Muscle of leg (tissue), 11 donors: ENCODE results near the gene NRXN3. TPM values are rescaled to one million over a fixed set of nuclear protein-coding genes. Genes with fewer than 3 reads are reported as not detected.
"Not testable (repeated sequence)": the region's sequence is repeated elsewhere in the genome, so short reads cannot be mapped to it uniquely, and the experiment has no call there.

Experiments
- DNase-seq: peaks from one replicate; pipeline ENCODE4 v3.0.0; 2013
- H3K27ac ChIP-seq: one replicate; pipeline ENCODE4 v1.5.1; 2013; ENCODE audit warnings: mild to moderate bottlenecking, low read length, control low read depth
- H3K27me3 ChIP-seq: one replicate; pipeline ENCODE4 v1.6.1; 2013; ENCODE audit warnings: low read length; ENCODE audit not compliant: control insufficient read depth, insufficient read depth
- H3K36me3 ChIP-seq: one replicate; pipeline ENCODE4 v1.6.1; 2013; ENCODE audit warnings: low read length; ENCODE audit not compliant: control insufficient read depth, insufficient read depth
- H3K4me1 ChIP-seq: one replicate; pipeline ENCODE4 v1.6.1; 2013; ENCODE audit warnings: low read length; ENCODE audit not compliant: control insufficient read depth, insufficient read depth
- H3K4me3 ChIP-seq: one replicate; pipeline ENCODE4 v1.5.1; 2013; ENCODE audit warnings: low read length, control low read depth
- H3K9me3 ChIP-seq: replicated peaks from 2 replicates; pipeline ENCODE4 v1.6.1; 2013; ENCODE audit warnings: low read depth, low read length; ENCODE audit not compliant: control insufficient read depth
- WGBS: methylation state at CpG from one replicate; pipeline ENCODE4 v1.1.5; 2013; ENCODE audit warnings: missing lambda C conversion rate; ENCODE audit not compliant: insufficient coverage; 5-methylcytosine and 5-hydroxymethylcytosine counted together
- polyA plus RNA-seq, 8 donors: library from polyadenylated mRNA; unstranded; fragments of 120-200 nt; gene quantifications; one replicate each; pipeline versions ENCODE4 v1.2.1 to v1.2.3, GENCODE V29; 2013; ENCODE audit warnings: inconsistent platforms in 1 of 8, low replicate concordance in 1 of 8; ENCODE audit not compliant: insufficient read length in 8 of 8, insufficient read depth in 1 of 8
- total RNA-seq: library from RNA; stranded (reverse); fragments of 120-200 nt; gene quantifications from one replicate; pipeline ENCODE4 v1.2.4, GENCODE V29; 2013

Gene NRXN3
- total and polyA plus RNA-seq, 9 donors, result 0.49 to 1.9 (median 0.69) TPM

- Histone ChIP-seq H3K4me3 (no peak overlapping the region), H3K9me3 (no peaks in the 10 kb centered on the region), H3K27me3 (no peaks in the 10 kb centered on the region), H3K36me3 (no peaks in the 10 kb centered on the region), H3K27ac (no peak overlapping the region), H3K4me1 (no peaks in the 10 kb centered on the region)
- DNase-seq, result peak; percentile 32
- no CpG with 5 or more reads among the region's 8 CpGs for WGBS
These were observed 841.1 kb downstream of the NRXN3 start for GRCh38 chr14:79011091-79011919.

GRCh38 chr14:79011920-79012204 is 841.7 kb downstream of the NRXN3 start:
- H3K27me3 ChIP-seq, result no peaks in the 10 kb centered on the region
- H3K4me1 ChIP-seq, result no peaks in the 10 kb centered on the region
- H3K4me3 ChIP-seq, result no peak overlapping the region
- H3K36me3 ChIP-seq, result no peaks in the 10 kb centered on the region
- no peak overlapping the region for H3K27ac ChIP-seq
- H3K9me3 ChIP-seq, result no peaks in the 10 kb centered on the region
- no peak for DNase-seq

GRCh38 chr14:79016828-79017505 is 846.8 kb downstream of the NRXN3 start:
- DNase-seq, result peak; percentile 48
- WGBS, result 15% methylated on average over 3 of the region's 7 CpGs
- Histone ChIP-seq H3K9me3 (no peaks in the 10 kb centered on the region), H3K36me3 (no peaks in the 10 kb centered on the region), H3K4me1 (peaks cover 7% of the 10 kb centered on the region), H3K4me3 (no peak overlapping the region), H3K27me3 (no peaks in the 10 kb centered on the region), H3K27ac (no peak overlapping the region)

GRCh38 chr14:79017561-79017960 is 847.4 kb downstream of the NRXN3 start:
- Histone ChIP-seq H3K9me3 (no peaks in the 10 kb centered on the region), H3K4me3 (no peak overlapping the region), H3K4me1 (peaks cover 7% of the 10 kb centered on the region), H3K27me3 (no peaks in the 10 kb centered on the region), H3K36me3 (no peaks in the 10 kb centered on the region), H3K27ac (no peak overlapping the region)
- WGBS, result 100% methylated on average over 1 of the region's 4 CpGs
- DNase-seq, result no peak

- Histone ChIP-seq H3K27ac (no peak overlapping the region), H3K4me1 (peaks cover 7% of the 10 kb centered on the region), H3K4me3 (no peak overlapping the region), H3K27me3 (no peaks in the 10 kb centered on the region), H3K36me3 (no peaks in the 10 kb centered on the region), H3K9me3 (no peaks in the 10 kb centered on the region)
- WGBS, result no CpG with 5 or more reads among the region's 2 CpGs
- no peak for DNase-seq
These were observed 848.7 kb downstream of the NRXN3 start for GRCh38 chr14:79018836-79019235.

GRCh38 chr14:79019898-79020297 is 849.7 kb downstream of the NRXN3 start:
- no CpG with 5 or more reads among the region's 1 CpG for WGBS
- not testable (repeated sequence) for H3K27ac ChIP-seq, H3K4me3 ChIP-seq, H3K36me3 ChIP-seq, H3K4me1 ChIP-seq, H3K27me3 ChIP-seq, H3K9me3 ChIP-seq, DNase-seq

- Histone ChIP-seq H3K27ac (no peak overlapping the region), H3K4me1 (peaks cover 7% of the 10 kb centered on the region), H3K36me3 (no peaks in the 10 kb centered on the region), H3K9me3 (peaks cover 3% of the 10 kb centered on the region), H3K4me3 (no peak overlapping the region), H3K27me3 (no peaks in the 10 kb centered on the region)
- WGBS, result no CpG with 5 or more reads among the region's 1 CpG
- DNase-seq, result peak; percentile 30
These were observed 851.6 kb downstream of the NRXN3 start for GRCh38 chr14:79021766-79022165.

GRCh38 chr14:79027138-79027537 is 857.0 kb downstream of the NRXN3 start:
- H3K4me1 ChIP-seq, result no peaks in the 10 kb centered on the region
- H3K27me3 ChIP-seq, result no peaks in the 10 kb centered on the region
- peaks cover 3% of the 10 kb centered on the region for H3K9me3 ChIP-seq
- no peaks in the 10 kb centered on the region for H3K36me3 ChIP-seq
- H3K27ac ChIP-seq, result no peak overlapping the region
- DNase-seq, result no peak
- WGBS, result 63% methylated on average over 1 of the region's 3 CpGs
- H3K4me3 ChIP-seq, result no peak overlapping the region

- DNase-seq, result no peak
- H3K27me3 ChIP-seq, result no peaks in the 10 kb centered on the region
- no peak overlapping the region for H3K27ac ChIP-seq
- 50% methylated on average over 2 of the region's 3 CpGs for WGBS
- peaks cover 3% of the 10 kb centered on the region for H3K9me3 ChIP-seq
- no peak overlapping the region for H3K4me3 ChIP-seq
- H3K4me1 ChIP-seq, result no peaks in the 10 kb centered on the region
- H3K36me3 ChIP-seq, result no peaks in the 10 kb centered on the region
These were observed 858.1 kb downstream of the NRXN3 start for GRCh38 chr14:79028281-79028680.

GRCh38 chr14:79036441-79036840 is 866.3 kb downstream of the NRXN3 start:
- Histone ChIP-seq H3K27me3 (no peaks in the 10 kb centered on the region), H3K9me3 (no peaks in the 10 kb centered on the region), H3K4me1 (no peaks in the 10 kb centered on the region), H3K27ac (no peak overlapping the region), H3K4me3 (no peak overlapping the region), H3K36me3 (no peaks in the 10 kb centered on the region)
- no peak for DNase-seq
- no CpG with 5 or more reads among the region's 4 CpGs for WGBS
